Upper lobe of left lung (tissue), 6 donors: ENCODE data around the gene ELP4. TPM values are rescaled to one million over a fixed set of nuclear protein-coding genes. Genes with fewer than 3 reads are reported as not detected.
A peak's percentile ranks its signal among the peaks of the same experiment; 100 is the strongest.

Experiments used
- ATAC-seq, 2 donors: fragments of 200-7000 bp; cut with Tn5 transposase; one replicate each; pipeline ENCODE4 v1.9.1; 2022; ENCODE audit warnings: mild to moderate bottlenecking in 2 of 2, moderate library complexity in 2 of 2; ENCODE audit not compliant: low FRiP score in 2 of 2
- DNase-seq, 2 donors: peaks; one replicate each; pipeline ENCODE4 v3.0.0-alpha.2; 2019 to 2020
- H3K27ac ChIP-seq, 4 donors: fragments of 200-600 bp; sonication (generic); one replicate each; pipeline ENCODE4 v1.5.1; 2016 to 2019
- H3K27me3 ChIP-seq, 4 donors: fragments of 200-600 bp; sonication (generic); one replicate each; pipeline ENCODE4 v1.5.1; 2017 to 2019
- H3K36me3 ChIP-seq, 4 donors: fragments of 200-600 bp; sonication (generic); one replicate each; pipeline ENCODE4 v1.5.1; 2016 to 2019
- H3K4me1 ChIP-seq, 4 donors: fragments of 200-600 bp; sonication (generic); one replicate each; pipeline ENCODE4 v1.5.1; 2018 to 2019
- H3K4me3 ChIP-seq, 4 donors: fragments of 200-600 bp; sonication (generic); one replicate each; pipeline ENCODE4 v1.5.1; 2017 to 2019; ENCODE audit warnings: mild to moderate bottlenecking in 2 of 4, moderate library complexity in 1 of 4
- H3K9me3 ChIP-seq, 4 donors: fragments of 200-600 bp; sonication (generic); one replicate each; pipeline ENCODE4 v1.5.1; 2018 to 2019
- EP300 ChIP-seq, 4 donors: sonication (generic); formaldehyde crosslinking; IDR thresholded peaks; one replicate each; pipeline ENCODE4 v1.5.1; 2017; ENCODE audit warnings: antibody characterized with exemption in 4 of 4, control low read depth in 2 of 4
- POLR2A ChIP-seq, 4 donors: fragments of 450-650 bp; IDR thresholded peaks; one replicate each; pipeline ENCODE4 v1.5.1; 2016 to 2017; ENCODE audit warnings: antibody characterized with exemption in 4 of 4, mild to moderate bottlenecking in 2 of 4
- POLR2AphosphoS5 ChIP-seq, 2 donors: sonication (generic); formaldehyde crosslinking; IDR thresholded peaks; one replicate each; pipeline ENCODE4 v1.5.1; 2017; ENCODE audit warnings: antibody characterized with exemption in 2 of 2
- WGBS, 2 donors: methylation state at CpG; one replicate each; pipeline ENCODE4 v1.1.5; 2017 to 2018; 5-methylcytosine and 5-hydroxymethylcytosine counted together
- total RNA-seq, 6 donors: library from RNA; depleted of rRNA in 4 of 6; stranded (reverse); fragments of >200 nt in 4 of 6; gene quantifications; one replicate each; pipeline versions ENCODE4 v1.1.0 to v1.2.1, GENCODE V29; 2016 to 2021
- TF ChIP-seq, protein P1 (sequence below), 6 experiments: fragments of 450-650 bp in 4 of 6; fragments of 200-600 bp in 2 of 6; sonication (generic) in 2 of 6; IDR thresholded peaks; one replicate each; pipeline ENCODE4 v1.5.1; 2016 to 2019; ENCODE audit warnings: antibody characterized with exemption in 6 of 6
- donor health status: DM: no; HTN: no; CAD: no; lungs with moderate emphysema.
- donor health status: DM: no; HTN: yes; CAD: no; lungs with severe emphysema.

Gene ELP4
- total RNA-seq, 6 donors from 2014 or later = 6.3 to 34.7 (median 18.6) TPM

DNA sequence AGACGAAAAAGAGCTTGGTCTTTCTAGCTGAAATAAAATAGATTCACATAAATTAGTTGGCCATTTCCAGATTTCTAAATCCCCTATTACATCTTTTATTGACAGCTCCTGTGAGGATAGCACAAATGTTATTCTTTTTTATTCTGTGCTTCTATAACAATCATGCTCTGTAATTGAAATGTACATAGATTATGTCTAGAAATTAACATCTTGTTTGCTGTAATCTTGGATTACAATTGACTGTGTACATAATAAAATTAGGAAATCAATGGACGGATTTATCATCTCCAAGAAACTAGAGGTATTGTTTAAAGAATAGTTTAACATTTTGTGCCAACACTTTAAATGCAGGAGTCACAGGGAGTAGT, 31.4 kb upstream of the ELP4 start:
- no peak overlapping the region for H3K4me3 ChIP-seq
- no peaks in the 10 kb centered on the region for H3K36me3 ChIP-seq
- H3K4me1 ChIP-seq = no peaks in the 10 kb centered on the region
- no peaks in the 10 kb centered on the region for H3K27me3 ChIP-seq
- no peak for ATAC-seq
- H3K9me3 ChIP-seq = no peaks in the 10 kb centered on the region
- no peak overlapping the region for H3K27ac ChIP-seq
- WGBS, 2 donors = 86 to 89% methylated on average over 2 of the region's 2 CpGs
- TF ChIP-seq EP300 (IDR thresholded peaks at IDR 0.05) (no peak), POLR2A (IDR thresholded peaks at IDR 0.05) (no peak), POLR2AphosphoS5 (IDR thresholded peaks at IDR 0.05) (no peak)
- TF ChIP-seq, protein P1, sequence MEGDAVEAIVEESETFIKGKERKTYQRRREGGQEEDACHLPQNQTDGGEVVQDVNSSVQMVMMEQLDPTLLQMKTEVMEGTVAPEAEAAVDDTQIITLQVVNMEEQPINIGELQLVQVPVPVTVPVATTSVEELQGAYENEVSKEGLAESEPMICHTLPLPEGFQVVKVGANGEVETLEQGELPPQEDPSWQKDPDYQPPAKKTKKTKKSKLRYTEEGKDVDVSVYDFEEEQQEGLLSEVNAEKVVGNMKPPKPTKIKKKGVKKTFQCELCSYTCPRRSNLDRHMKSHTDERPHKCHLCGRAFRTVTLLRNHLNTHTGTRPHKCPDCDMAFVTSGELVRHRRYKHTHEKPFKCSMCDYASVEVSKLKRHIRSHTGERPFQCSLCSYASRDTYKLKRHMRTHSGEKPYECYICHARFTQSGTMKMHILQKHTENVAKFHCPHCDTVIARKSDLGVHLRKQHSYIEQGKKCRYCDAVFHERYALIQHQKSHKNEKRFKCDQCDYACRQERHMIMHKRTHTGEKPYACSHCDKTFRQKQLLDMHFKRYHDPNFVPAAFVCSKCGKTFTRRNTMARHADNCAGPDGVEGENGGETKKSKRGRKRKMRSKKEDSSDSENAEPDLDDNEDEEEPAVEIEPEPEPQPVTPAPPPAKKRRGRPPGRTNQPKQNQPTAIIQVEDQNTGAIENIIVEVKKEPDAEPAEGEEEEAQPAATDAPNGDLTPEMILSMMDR (IDR thresholded peaks at IDR 0.05) = no peak
- no peak for DNase-seq

DNA sequence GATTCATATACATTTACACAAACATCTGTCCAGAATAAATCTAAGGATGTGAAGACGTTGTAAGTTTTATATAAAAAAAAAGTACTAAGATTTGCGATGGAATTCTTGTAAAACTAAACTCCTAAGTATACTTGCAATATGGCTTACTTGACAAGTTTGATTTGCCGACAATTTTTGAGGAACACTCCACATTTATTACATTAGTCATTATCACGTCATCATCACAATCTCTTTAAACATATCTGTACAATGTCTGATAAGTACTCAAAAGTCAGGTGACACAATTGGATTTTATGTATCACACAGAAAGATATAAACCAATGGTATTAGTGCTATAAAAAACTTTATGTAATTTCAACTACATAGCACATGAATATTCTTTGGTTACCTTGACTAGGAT, 30.5 kb upstream of the ELP4 start:
- ATAC-seq = no peak
- TF ChIP-seq POLR2AphosphoS5 (IDR thresholded peaks at IDR 0.05) (no peak), EP300 (IDR thresholded peaks at IDR 0.05) (no peak), POLR2A (IDR thresholded peaks at IDR 0.05) (no peak)
- TF ChIP-seq, protein P1 (IDR thresholded peaks at IDR 0.05) = no peak
- no peak overlapping the region for H3K27ac ChIP-seq
- no peak for DNase-seq
- H3K36me3 ChIP-seq = no peaks in the 10 kb centered on the region
- no peaks in the 10 kb centered on the region for H3K9me3 ChIP-seq
- no peak overlapping the region for H3K4me3 ChIP-seq
- WGBS, 2 donors = 91 to 95% methylated on average over 4 of the region's 4 CpGs
- no peaks in the 10 kb centered on the region for H3K4me1 ChIP-seq
- H3K27me3 ChIP-seq = no peaks in the 10 kb centered on the region

DNA sequence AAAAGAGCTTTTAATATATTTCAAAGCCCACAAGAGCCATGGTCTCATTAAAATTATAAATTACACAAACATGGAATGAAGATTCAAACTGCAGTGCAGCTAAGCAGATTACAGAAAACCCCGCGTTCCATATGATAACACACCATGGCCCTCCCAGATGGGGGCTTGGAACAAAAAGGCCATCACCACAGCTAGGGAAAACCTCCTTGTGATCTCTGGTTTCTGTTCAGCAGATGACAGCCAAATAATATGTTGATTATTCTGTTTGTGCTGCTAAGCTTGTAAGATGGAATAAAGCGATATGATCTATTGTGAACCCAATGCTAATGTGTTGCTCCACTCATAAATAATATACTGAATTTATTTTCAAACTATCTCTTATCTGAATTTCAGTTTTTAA, 28.6 kb upstream of the ELP4 start:
- DNase-seq (no peak), ATAC-seq (no peak)
- no peaks in the 10 kb centered on the region for H3K4me1 ChIP-seq
- H3K27me3 ChIP-seq = no peaks in the 10 kb centered on the region
- no peaks in the 10 kb centered on the region for H3K36me3 ChIP-seq
- no peak for TF ChIP-seq POLR2A (IDR thresholded peaks at IDR 0.05)
- no peak for TF ChIP-seq EP300 (IDR thresholded peaks at IDR 0.05)
- no peak for TF ChIP-seq POLR2AphosphoS5 (IDR thresholded peaks at IDR 0.05)
- TF ChIP-seq, protein P1 (IDR thresholded peaks at IDR 0.05) = no peak
- H3K27ac ChIP-seq = no peak overlapping the region
- WGBS, 2 donors = 98 to 99% methylated on average over 3 of the region's 3 CpGs
- H3K9me3 ChIP-seq = no peaks in the 10 kb centered on the region
- no peak overlapping the region for H3K4me3 ChIP-seq

DNA sequence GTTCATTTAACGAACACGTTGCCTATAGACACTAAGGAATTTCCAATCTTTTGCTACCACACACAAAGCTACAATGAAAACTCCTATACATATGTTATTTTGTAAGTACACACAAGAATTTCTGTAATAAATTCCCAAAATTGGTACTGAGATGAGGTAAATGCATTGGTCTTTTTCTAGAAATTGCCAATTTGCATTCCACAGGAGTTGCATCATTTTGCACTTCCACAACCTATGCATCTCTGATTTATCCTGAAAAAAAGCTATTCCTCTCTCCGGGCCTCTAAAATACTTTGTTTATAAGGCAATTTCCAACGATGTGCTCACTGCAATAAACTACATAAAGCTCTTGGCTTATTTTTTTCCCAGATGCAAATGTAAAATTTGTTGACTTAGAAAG, 25.1 kb upstream of the ELP4 start:
- WGBS, 2 donors = 86 to 93% methylated on average over 4 of the region's 4 CpGs
- no peaks in the 10 kb centered on the region for H3K36me3 ChIP-seq
- ATAC-seq (no peak), DNase-seq (no peak)
- no peak overlapping the region for H3K27ac ChIP-seq
- TF ChIP-seq EP300 (IDR thresholded peaks at IDR 0.05) (no peak), POLR2A (IDR thresholded peaks at IDR 0.05) (no peak), POLR2AphosphoS5 (IDR thresholded peaks at IDR 0.05) (no peak)
- TF ChIP-seq, protein P1 (IDR thresholded peaks at IDR 0.05) = no peak
- H3K9me3 ChIP-seq = no peaks in the 10 kb centered on the region
- no peaks in the 10 kb centered on the region for H3K4me1 ChIP-seq
- H3K27me3 ChIP-seq = no peaks in the 10 kb centered on the region
- no peak overlapping the region for H3K4me3 ChIP-seq

DNA sequence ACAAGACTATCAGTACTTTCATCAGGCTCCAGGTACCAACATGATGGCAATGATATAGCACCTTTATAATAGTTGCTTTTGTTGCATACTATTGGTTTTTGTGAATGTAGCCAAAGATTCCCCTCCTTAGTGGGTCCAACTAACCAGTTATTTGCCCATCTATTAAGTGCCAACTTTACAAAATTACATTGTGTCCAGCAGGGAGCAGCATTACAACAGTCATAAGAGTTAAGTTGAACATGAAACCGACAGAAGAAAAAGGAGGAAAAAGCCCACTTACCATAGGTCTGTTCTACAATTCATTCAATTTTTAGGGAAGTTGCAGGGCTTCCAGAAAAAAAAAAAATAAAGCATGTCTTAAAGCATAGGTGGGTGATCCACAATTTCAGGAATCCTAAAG, 21.7 kb upstream of the ELP4 start:
- ATAC-seq (no peak), DNase-seq (no peak)
- H3K27me3 ChIP-seq = no peaks in the 10 kb centered on the region
- no peaks in the 10 kb centered on the region for H3K36me3 ChIP-seq
- H3K4me3 ChIP-seq = no peak overlapping the region
- no peaks in the 10 kb centered on the region for H3K4me1 ChIP-seq
- no peak overlapping the region for H3K27ac ChIP-seq
- no peaks in the 10 kb centered on the region for H3K9me3 ChIP-seq
- WGBS, 2 donors = 23 to 26% methylated on average over 1 of the region's 1 CpG
- TF ChIP-seq POLR2AphosphoS5 (IDR thresholded peaks at IDR 0.05) (no peak), EP300 (IDR thresholded peaks at IDR 0.05) (no peak), POLR2A (IDR thresholded peaks at IDR 0.05) (no peak)
- TF ChIP-seq, protein P1 (IDR thresholded peaks at IDR 0.05) = peak in 3 of 6 experiments; percentile 11 to 38 (median 29)
